Cardiac fibroblast (primary cell): ENCODE results near the gene MORN1.

Source experiments
- DNase-seq, 2 donors: peaks; one replicate each; pipeline versions ENCODE4 v3.0.0 to v3.0.0-alpha.2; 2010; ENCODE audit warnings: low read depth in 2 of 2
- H3K4me3 ChIP-seq, 2 donors: replicated peaks in 1 of 2; 1 replicate in 1 of 2; 2 replicates in 1 of 2; pipeline ENCODE4 v1.5.1; 2011; ENCODE audit warnings: low read depth in 2 of 2, low read length in 2 of 2, mild to moderate bottlenecking in 2 of 2, moderate library complexity in 1 of 2
- TF ChIP-seq, protein P1 (sequence below): IDR thresholded peaks from one replicate; pipeline ENCODE4 v1.5.1; 2011; ENCODE audit warnings: low read depth, mild to moderate bottlenecking, low read length, inconsistent platforms

MORN1 gene

DNA sequence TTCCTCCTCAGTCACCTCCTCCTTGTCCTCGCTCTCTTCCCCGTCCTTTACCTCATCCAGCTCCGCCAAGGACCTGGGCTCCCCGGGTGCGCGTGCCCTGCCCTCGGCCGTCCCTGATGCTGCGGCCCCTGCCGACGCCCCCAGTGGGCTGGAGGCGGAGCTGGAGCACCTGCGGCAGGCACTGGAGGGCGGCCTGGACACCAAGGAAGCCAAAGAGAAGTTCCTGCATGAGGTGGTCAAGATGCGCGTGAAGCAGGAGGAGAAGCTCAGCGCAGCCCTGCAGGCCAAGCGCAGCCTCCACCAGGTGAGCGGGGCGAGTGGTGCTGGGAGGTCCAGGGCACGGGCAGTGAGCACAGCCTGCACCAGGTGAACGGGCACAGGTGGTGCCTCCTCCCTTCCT lies 87.1 kb downstream of the MORN1 start:
- DNase-seq, result no peak
- TF ChIP-seq, protein P1, sequence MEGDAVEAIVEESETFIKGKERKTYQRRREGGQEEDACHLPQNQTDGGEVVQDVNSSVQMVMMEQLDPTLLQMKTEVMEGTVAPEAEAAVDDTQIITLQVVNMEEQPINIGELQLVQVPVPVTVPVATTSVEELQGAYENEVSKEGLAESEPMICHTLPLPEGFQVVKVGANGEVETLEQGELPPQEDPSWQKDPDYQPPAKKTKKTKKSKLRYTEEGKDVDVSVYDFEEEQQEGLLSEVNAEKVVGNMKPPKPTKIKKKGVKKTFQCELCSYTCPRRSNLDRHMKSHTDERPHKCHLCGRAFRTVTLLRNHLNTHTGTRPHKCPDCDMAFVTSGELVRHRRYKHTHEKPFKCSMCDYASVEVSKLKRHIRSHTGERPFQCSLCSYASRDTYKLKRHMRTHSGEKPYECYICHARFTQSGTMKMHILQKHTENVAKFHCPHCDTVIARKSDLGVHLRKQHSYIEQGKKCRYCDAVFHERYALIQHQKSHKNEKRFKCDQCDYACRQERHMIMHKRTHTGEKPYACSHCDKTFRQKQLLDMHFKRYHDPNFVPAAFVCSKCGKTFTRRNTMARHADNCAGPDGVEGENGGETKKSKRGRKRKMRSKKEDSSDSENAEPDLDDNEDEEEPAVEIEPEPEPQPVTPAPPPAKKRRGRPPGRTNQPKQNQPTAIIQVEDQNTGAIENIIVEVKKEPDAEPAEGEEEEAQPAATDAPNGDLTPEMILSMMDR, result no peak
- no peak overlapping the region for H3K4me3 ChIP-seq

DNA sequence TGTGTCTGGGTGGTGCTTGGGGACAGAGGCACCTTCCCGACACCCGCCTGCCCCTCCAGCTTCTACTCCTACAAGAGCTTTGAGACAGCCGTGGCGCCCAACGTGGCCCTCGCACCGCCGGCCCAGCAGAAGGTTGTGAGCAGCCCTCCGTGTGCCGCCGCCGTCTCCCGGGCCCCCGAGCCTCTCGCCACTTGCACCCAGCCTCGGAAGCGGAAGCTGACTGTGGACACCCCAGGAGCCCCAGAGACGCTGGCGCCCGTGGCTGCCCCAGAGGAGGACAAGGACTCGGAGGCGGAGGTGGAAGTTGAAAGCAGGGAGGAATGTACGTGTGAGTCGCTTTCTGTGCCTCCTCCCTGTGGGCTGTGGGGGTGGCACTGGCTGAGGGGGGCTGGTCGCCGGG lies 87.6 kb downstream of the MORN1 start:
- no peak for DNase-seq
- no peak overlapping the region for H3K4me3 ChIP-seq

DNA sequence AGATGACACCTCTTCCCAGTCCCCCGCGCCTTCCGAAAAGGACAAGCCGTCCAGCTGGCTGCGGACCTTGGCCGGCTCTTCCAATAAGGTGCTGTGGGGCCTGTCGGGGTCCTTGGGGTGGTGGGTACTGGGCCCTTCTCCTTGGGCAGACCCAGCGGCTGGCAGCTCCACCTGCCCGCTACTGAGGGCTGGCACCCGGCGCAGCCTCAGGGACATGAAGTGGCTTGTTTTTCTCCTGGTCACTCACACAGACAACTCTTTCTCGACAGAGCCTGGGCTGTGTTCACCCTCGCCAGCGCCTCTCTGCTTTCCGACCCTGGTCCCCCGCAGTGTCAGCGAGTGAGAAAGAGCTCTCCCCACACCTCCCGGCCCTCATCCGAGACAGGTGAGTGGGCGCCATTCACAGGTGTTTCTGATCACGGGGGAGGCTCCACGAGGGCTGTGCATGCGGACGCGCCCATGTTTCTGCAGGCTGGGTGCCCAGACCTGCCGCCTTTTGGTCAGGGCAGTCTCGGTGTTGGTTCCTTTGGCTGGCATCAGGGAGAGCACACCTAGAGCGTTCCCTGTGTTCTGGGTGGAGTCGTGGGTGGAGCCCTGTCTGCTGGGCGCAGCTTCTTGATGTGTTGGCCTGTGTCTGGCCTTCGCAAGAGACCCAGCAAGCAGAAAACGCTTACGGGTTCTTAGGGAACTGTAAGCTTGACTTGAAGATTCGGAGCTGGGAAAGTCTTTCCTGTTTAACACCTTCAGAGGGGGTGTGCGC lies 88.2 kb downstream of the MORN1 start:
- no peak overlapping the region for H3K4me3 ChIP-seq
- DNase-seq, result no peak
- TF ChIP-seq, protein P1, result no peak

More for the DNA sequence above, 87.6 kb downstream of the MORN1 start:
- TF ChIP-seq, protein P1, result no peak

DNA sequence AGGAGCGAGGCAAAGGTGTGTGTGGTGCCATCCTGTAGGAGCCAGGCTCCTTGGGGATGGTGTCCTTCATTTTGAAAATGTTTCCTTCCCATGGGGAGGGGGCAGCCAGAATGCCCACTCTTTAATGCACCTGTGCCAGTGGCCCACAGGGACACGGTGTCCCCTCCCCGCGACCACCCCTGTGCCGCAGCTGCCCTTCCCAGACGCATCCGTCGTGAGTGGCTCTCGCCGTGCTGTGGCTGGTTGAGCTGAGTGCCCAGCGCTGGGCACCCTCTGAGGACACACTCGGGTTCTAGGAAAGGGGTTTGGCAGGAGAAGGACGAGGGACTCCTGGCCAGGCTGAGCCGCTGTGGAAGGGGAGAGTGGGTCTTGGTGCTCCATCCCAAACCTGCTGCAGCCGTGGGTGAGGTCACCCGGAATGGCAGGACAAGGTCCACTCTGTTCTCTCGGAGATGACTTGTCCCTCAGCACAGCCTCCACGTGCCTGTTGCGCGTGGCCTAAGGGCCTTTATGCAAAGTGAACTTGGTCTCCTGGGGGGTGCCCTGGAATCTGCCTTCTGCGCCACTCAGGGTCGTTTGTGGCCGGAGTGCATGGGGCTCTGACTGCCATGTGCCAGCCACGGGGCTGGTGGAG lies 88.9 kb downstream of the MORN1 start:
- no peak for DNase-seq
- H3K4me3 ChIP-seq, result no peak overlapping the region
- TF ChIP-seq, protein P1, result no peak

DNA sequence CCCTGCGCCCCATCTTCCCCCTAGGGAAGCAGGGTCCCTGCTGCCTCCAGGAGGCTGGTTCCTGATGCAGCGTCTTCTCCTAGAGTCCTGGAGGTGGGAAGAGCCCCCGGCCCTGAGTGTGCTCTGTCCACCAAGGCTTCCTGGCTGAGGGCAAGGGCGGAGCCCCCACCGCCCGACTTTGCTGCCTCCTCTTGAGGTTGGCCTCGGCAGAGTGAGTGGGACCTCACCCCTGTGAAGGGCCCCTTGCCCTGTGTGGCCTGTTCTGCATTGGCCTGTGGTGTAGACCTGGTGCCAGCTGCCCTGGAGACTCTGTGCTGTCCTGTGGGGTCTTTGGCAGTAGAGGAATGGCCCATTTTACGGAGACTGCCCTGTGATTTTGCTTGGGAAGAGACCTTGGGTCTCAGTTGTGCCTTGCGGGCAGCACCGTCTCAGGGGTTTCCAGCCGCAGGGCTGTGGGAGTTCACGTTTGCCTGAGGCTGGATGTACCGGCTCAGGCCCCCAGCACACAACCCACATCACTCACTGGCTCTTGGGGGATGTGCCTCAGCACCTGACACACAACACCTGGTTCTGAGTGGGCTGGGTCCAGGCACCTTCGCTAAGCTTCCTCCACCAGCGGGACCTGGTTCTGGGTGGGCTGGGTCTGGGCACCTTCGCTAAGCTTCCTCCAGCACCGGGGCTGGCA lies 89.6 kb downstream of the MORN1 start:
- TF ChIP-seq, protein P1, result no peak
- no peak overlapping the region for H3K4me3 ChIP-seq
- no peak for DNase-seq

DNA sequence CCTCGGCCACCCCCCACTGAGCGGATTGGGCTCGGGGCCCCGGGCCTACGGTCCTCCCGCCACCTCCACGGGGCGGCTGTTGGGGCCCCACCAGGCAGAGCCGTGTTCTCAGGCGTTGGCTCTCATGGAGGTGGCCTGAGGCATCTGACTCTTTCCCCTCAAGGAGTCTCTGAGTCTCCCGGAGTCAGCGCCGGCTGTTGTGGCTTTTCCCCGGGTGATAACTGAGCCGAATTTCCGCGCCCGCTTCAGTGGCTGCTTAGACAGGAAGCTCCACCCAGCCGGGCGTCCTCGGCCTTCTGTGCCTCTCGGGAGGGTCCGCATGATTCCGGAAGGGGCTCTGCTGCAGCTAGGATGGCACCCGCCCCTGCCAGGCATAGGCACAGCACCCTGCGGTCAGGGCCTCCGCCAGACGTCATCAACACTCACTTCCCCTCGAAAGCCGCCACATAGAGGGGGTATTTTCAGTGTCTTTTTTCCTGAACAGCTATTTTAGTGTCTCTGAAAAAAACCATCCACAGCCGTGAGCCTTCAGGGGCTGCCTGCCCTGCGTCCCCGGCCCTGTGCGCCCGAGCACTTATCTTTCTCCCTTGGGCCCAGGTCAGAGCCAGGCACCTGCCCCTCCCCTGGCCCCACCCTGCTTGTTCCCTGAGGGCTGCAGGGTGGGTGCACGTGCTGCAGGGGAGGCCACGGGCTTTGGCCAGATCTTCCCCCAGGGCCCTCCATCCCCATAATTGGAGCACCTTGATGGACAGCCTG lies 90.3 kb downstream of the MORN1 start:
- H3K4me3 ChIP-seq, result no peak overlapping the region

More for the DNA sequence above, 90.3 kb downstream of the MORN1 start:
- DNase-seq, result peak; percentile 71 to 82
- TF ChIP-seq, protein P1, result no peak
